Measurements from ENCODE around the gene TRIM38.

TRIM38 gene

GRCh38 chr6:25949695-25950094, 12.9 kb upstream of the TRIM38 start:
- no peak overlapping the region for H3K4me3 ChIP-seq (ENCODE audit: severe bottlenecking)
- no peak for ATAC-seq (ENCODE audit: low read depth)
- no peak for DNase-seq (ENCODE audit: low spot score)
- no peak for TF ChIP-seq CTCF (IDR thresholded peaks at IDR 0.05; ENCODE audit: poor library complexity, severe bottlenecking)
- no peaks in the 10 kb centered on the region for H3K27me3 ChIP-seq (ENCODE audit: insufficient read depth, poor library complexity, severe bottlenecking)
- H3K4me1 ChIP-seq (ENCODE audit: insufficient read depth, poor library complexity, severe bottlenecking), result no peaks in the 10 kb centered on the region
- no peaks in the 10 kb centered on the region for H3K36me3 ChIP-seq (ENCODE audit: low read depth)
- no peaks in the 10 kb centered on the region for H3K9me3 ChIP-seq (ENCODE audit: severe bottlenecking)
- H3K27ac ChIP-seq (ENCODE audit: poor library complexity, severe bottlenecking), result no peak overlapping the region

GRCh38 chr6:25950297-25950696, 12.3 kb upstream of the TRIM38 start:
- Histone ChIP-seq H3K36me3 (ENCODE audit: low read depth) (no peaks in the 10 kb centered on the region), H3K27ac (ENCODE audit: poor library complexity, severe bottlenecking) (no peak overlapping the region), H3K4me3 (ENCODE audit: severe bottlenecking) (no peak overlapping the region), H3K4me1 (ENCODE audit: insufficient read depth, poor library complexity, severe bottlenecking) (no peaks in the 10 kb centered on the region), H3K9me3 (ENCODE audit: severe bottlenecking) (no peaks in the 10 kb centered on the region), H3K27me3 (ENCODE audit: insufficient read depth, poor library complexity, severe bottlenecking) (no peaks in the 10 kb centered on the region)
- DNase-seq (ENCODE audit: low spot score) (no peak), ATAC-seq (ENCODE audit: low read depth) (no peak)
- no peak for TF ChIP-seq CTCF (IDR thresholded peaks at IDR 0.05; ENCODE audit: poor library complexity, severe bottlenecking)

GRCh38 chr6:25951296-25952032, 11.1 kb upstream of the TRIM38 start:
- H3K27me3 ChIP-seq (ENCODE audit: insufficient read depth, poor library complexity, severe bottlenecking), result no peaks in the 10 kb centered on the region
- DNase-seq (ENCODE audit: low spot score) (no peak), ATAC-seq (ENCODE audit: low read depth) (no peak)
- H3K36me3 ChIP-seq (ENCODE audit: low read depth), result no peaks in the 10 kb centered on the region
- H3K4me1 ChIP-seq (ENCODE audit: insufficient read depth, poor library complexity, severe bottlenecking), result no peaks in the 10 kb centered on the region
- no peak overlapping the region for H3K27ac ChIP-seq (ENCODE audit: poor library complexity, severe bottlenecking)
- no peaks in the 10 kb centered on the region for H3K9me3 ChIP-seq (ENCODE audit: severe bottlenecking)
- TF ChIP-seq CTCF (IDR thresholded peaks at IDR 0.05; ENCODE audit: poor library complexity, severe bottlenecking), result no peak
- H3K4me3 ChIP-seq (ENCODE audit: severe bottlenecking), result no peak overlapping the region

- TF ChIP-seq CTCF (IDR thresholded peaks at IDR 0.05; ENCODE audit: poor library complexity, severe bottlenecking), result no peak
- no peak for DNase-seq (ENCODE audit: low spot score)
- Histone ChIP-seq H3K9me3 (ENCODE audit: severe bottlenecking) (no peaks in the 10 kb centered on the region), H3K4me1 (ENCODE audit: insufficient read depth, poor library complexity, severe bottlenecking) (no peaks in the 10 kb centered on the region), H3K27me3 (ENCODE audit: insufficient read depth, poor library complexity, severe bottlenecking) (no peaks in the 10 kb centered on the region), H3K4me3 (ENCODE audit: severe bottlenecking) (no peak overlapping the region), H3K27ac (ENCODE audit: poor library complexity, severe bottlenecking) (no peak overlapping the region), H3K36me3 (ENCODE audit: low read depth) (no peaks in the 10 kb centered on the region)
- ATAC-seq (ENCODE audit: low read depth), result no peak
Measured at GRCh38 chr6:25952535-25952934, 10.1 kb upstream of the TRIM38 start.

- Histone ChIP-seq H3K36me3 (ENCODE audit: low read depth) (no peaks in the 10 kb centered on the region), H3K4me1 (ENCODE audit: insufficient read depth, poor library complexity, severe bottlenecking) (peaks cover 3% of the 10 kb centered on the region), H3K27me3 (ENCODE audit: insufficient read depth, poor library complexity, severe bottlenecking) (no peaks in the 10 kb centered on the region), H3K27ac (ENCODE audit: poor library complexity, severe bottlenecking) (no peak overlapping the region), H3K9me3 (ENCODE audit: severe bottlenecking) (peaks cover 3% of the 10 kb centered on the region), H3K4me3 (ENCODE audit: severe bottlenecking) (no peak overlapping the region)
- DNase-seq (ENCODE audit: low spot score), result no peak
- no peak for ATAC-seq (ENCODE audit: low read depth)
- no peak for TF ChIP-seq CTCF (IDR thresholded peaks at IDR 0.05; ENCODE audit: poor library complexity, severe bottlenecking)
Measured at GRCh38 chr6:25953733-25954132, 8.9 kb upstream of the TRIM38 start.

Data from RWPE2 (cell line).